GM12878 (cell line): ENCODE results near the gene PCNX4. TPM values are rescaled to one million over a fixed set of nuclear protein-coding genes. Genes with fewer than 3 reads are reported as not detected.

Experiments
- ATAC-seq: fragments of 200-7000 bp; cut with Tn5 transposase; 3 replicates; pipeline ENCODE4 v1.9.1; 2020; ENCODE audit warnings: mild to moderate bottlenecking, moderate library complexity
- BruUV-seq: library from RNA; stranded (reverse); fragments of 400-500 nt; replicated peaks from 2 replicates; lab custom pipeline; 2021; lab: Mats Ljungman, UMichigan
- CTCF ChIA-PET: fragments of 300-600 bp; sonication (Branson Sonifier 250); formaldehyde crosslinking; extraction: SDS; loops from one replicate; lab custom pipeline; 2021; ENCODE audit warnings: inconsistent platforms; lab: Yijun Ruan, JAX
- POLR2A ChIA-PET: fragments of 350-600 bp; formaldehyde crosslinking; extraction: SDS; loops from one replicate; lab custom pipeline; 2021; ENCODE audit warnings: inconsistent platforms; lab: Charles Lee
- RAD21 ChIA-PET: fragments of 300-600 bp; sonication (Branson Sonifier 250); formaldehyde crosslinking; loops from one replicate; lab custom pipeline; 2023; ENCODE audit warnings: antibody characterized with exemption; ENCODE audit not compliant: unreplicated experiment; lab: Charles Lee
- SMC1A ChIA-PET: fragments of 300-600 bp; sonication (Branson Sonifier 250); formaldehyde crosslinking; loops from one replicate; lab custom pipeline; 2023; ENCODE audit not compliant: unreplicated experiment, uncharacterized antibody; lab: Charles Lee
- DNase-seq: peaks from one replicate; pipeline ENCODE4 v3.0.0-alpha.2; 2011; ENCODE audit warnings: low read depth, low spot score
- FAIRE-seq: peaks from 3 replicates; lab custom pipeline; 2011; peaks lifted over from hg19 to GRCh38; lab: Jason Lieb, UNC
- H2AFZ ChIP-seq: 2 replicates; pipeline ENCODE4 v1.6.0; 2011; ENCODE audit warnings: low read depth, low read length, control low read depth; ENCODE audit not compliant: control insufficient read depth
- H3K27ac ChIP-seq: 2 replicates; pipeline ENCODE4 v1.5.1; 2011; ENCODE audit warnings: control low read depth; ENCODE audit not compliant: control insufficient read depth, insufficient read depth
- H3K27me3 ChIP-seq, 2 experiments: replicated peaks in 1 of 2; 2 replicates each; pipeline versions ENCODE4 v1.6.0 to v1.6.1; 2011; ENCODE audit warnings: low read length in 1 of 2; ENCODE audit not compliant: control insufficient read depth in 2 of 2, insufficient read depth in 2 of 2
- H3K36me3 ChIP-seq, 2 experiments: 2 replicates each; pipeline ENCODE4 v1.5.1; 2011; ENCODE audit warnings: low read length in 1 of 2; ENCODE audit not compliant: control insufficient read depth in 2 of 2, insufficient read depth in 2 of 2
- H3K4me1 ChIP-seq: 2 replicates; pipeline ENCODE4 v1.6.1; 2011; ENCODE audit warnings: mild to moderate bottlenecking, low read length, moderate library complexity, mixed read lengths; ENCODE audit not compliant: control insufficient read depth, insufficient read depth
- H3K4me2 ChIP-seq: 2 replicates; pipeline ENCODE4 v1.6.0; 2011; ENCODE audit warnings: control low read depth; ENCODE audit not compliant: control insufficient read depth, insufficient read depth
- H3K4me3 ChIP-seq: fragments of 200-600 bp; sonication (generic); 2 replicates; pipeline ENCODE4 v1.5.1; 2016
- H3K79me2 ChIP-seq: 2 replicates; pipeline ENCODE4 v1.6.0; 2011; ENCODE audit warnings: low read length; ENCODE audit not compliant: control insufficient read depth, insufficient read depth
- H3K9ac ChIP-seq: 2 replicates; pipeline ENCODE4 v1.8.0; 2011; ENCODE audit warnings: low read length, control low read depth, mixed read lengths; ENCODE audit not compliant: control insufficient read depth, insufficient read depth
- H3K9me3 ChIP-seq: replicated peaks from 3 replicates; pipeline ENCODE4 v1.5.1; 2011; ENCODE audit warnings: mild to moderate bottlenecking, low read length; ENCODE audit not compliant: control insufficient read depth, insufficient read depth
- H4K20me1 ChIP-seq: 2 replicates; pipeline ENCODE4 v1.6.0; 2011; ENCODE audit not compliant: control insufficient read depth, insufficient read depth
- CREM ChIP-seq: IDR thresholded peaks from 2 replicates; pipeline ENCODE4 v1.6.1; 2014; ENCODE audit warnings: antibody characterized with exemption, low read depth
- EED ChIP-seq: sonication (generic); IDR thresholded peaks from 2 replicates; pipeline ENCODE4 v1.6.1; 2016; ENCODE audit warnings: antibody characterized with exemption, low read depth
- EP300 ChIP-seq, 2 experiments: fragments of 150-350 bp in 1 of 2; IDR thresholded peaks; 2 replicates each; pipeline ENCODE4 v1.6.1; 2011 to 2012; ENCODE audit warnings: low read depth in 2 of 2, low read length in 2 of 2, borderline replicate concordance in 1 of 2, improper control_type of control experiment in 1 of 2, inconsistent platforms in 1 of 2; ENCODE audit not compliant: control insufficient read depth in 1 of 2
- ETV6 ChIP-seq, 2 experiments: fragments of 450-650 bp in 1 of 2; IDR thresholded peaks in 1 of 2; conservative IDR thresholded peaks in 1 of 2; 2 replicates each; pipeline ENCODE4 v1.6.1; 2014; ENCODE audit warnings: antibody characterized with exemption in 1 of 2, borderline replicate concordance in 1 of 2, low read depth in 1 of 2, mild to moderate bottlenecking in 1 of 2, moderate library complexity in 1 of 2
- MYB ChIP-seq: fragments of 150-350 bp; IDR thresholded peaks from 2 replicates; pipeline ENCODE4 v1.6.1; 2014; ENCODE audit warnings: mild to moderate bottlenecking, low read depth, low read length, borderline replicate concordance
- NBN ChIP-seq: fragments of 450-650 bp; IDR thresholded peaks from 2 replicates; pipeline ENCODE4 v1.6.1; 2016
- NFXL1 ChIP-seq: fragments of 450-650 bp; IDR thresholded peaks from 2 replicates; pipeline ENCODE4 v1.6.1; 2017; ENCODE audit warnings: antibody characterized with exemption, mild to moderate bottlenecking, borderline replicate concordance
- POLR2A ChIP-seq: IDR thresholded peaks from 2 replicates; pipeline ENCODE4 v1.6.1; 2011; ENCODE audit warnings: low read depth, mild to moderate bottlenecking, low read length
- RELA ChIP-seq: fragments of 450-650 bp; IDR thresholded peaks from 2 replicates; pipeline ENCODE4 v1.8.0; 2014; ENCODE audit warnings: borderline replicate concordance; ENCODE audit not compliant: partially characterized antibody
- SUZ12 ChIP-seq: fragments of 200-600 bp; sonication (generic); IDR thresholded peaks from one replicate; pipeline ENCODE4 v1.6.1; 2018; ENCODE audit warnings: antibody characterized with exemption, mild to moderate bottlenecking; ENCODE audit not compliant: unreplicated experiment
- TCF3 ChIP-seq: IDR thresholded peaks from 2 replicates; pipeline ENCODE4 v1.6.1; 2012; ENCODE audit warnings: low read depth, mild to moderate bottlenecking, low read length, borderline replicate concordance; ENCODE audit not compliant: insufficient read depth
- WGBS: methylation state at CpG from one replicate; pipeline ENCODE4 v1.1.6; 2016; ENCODE audit warnings: low lambda C conversion rate; ENCODE audit not compliant: insufficient replicate concordance, insufficient coverage; ENCODE audit errors: missing lambda C conversion rate; 5-methylcytosine and 5-hydroxymethylcytosine counted together
- in situ Hi-C: fragments of 300-500 bp; cut with MboI; formaldehyde crosslinking; loops from 9 replicates; pipeline ENCODE4 v1.14.3; 2018; ENCODE audit warnings: mixed read lengths
- intact Hi-C: fragments of 100-400 bp; cut with micrococcal nuclease; formaldehyde crosslinking; loops from one replicate; pipeline ENCODE4 v1.14.2; 2022; ENCODE audit not compliant: unreplicated experiment
- polyA plus RNA-seq, 11 experiments: library from polyadenylated mRNA; depleted of rRNA in 4 of 11; unstranded in 6 of 11; stranded (reverse) in 5 of 11; fragments of >200 nt; fragmentation: Nextera tagmentation in 4 of 11; fragmentation: Illumina TruSeq in 1 of 11; extraction: Ambion mirVana in 4 of 11; extraction: Trizol in 1 of 11; gene quantifications; 1 replicate in 1 of 11; 2 replicates in 10 of 11; pipeline versions ENCODE4 v1.2.1 to v1.2.3, GENCODE V29; 2011 to 2016; ENCODE audit warnings: inconsistent platforms in 2 of 11, missing spikeins in 2 of 11, low read depth in 1 of 11
- total RNA-seq, 4 experiments: library from RNA; depleted of rRNA in 3 of 4; stranded (reverse); fragments of >200 nt in 3 of 4; fragmentation: Illumina TruSeq in 1 of 4; extraction: Trizol in 1 of 4; gene quantifications; 2 replicates each; pipeline versions ENCODE4 v1.2.1 to v1.2.3, GENCODE V29; 2013 to 2021
- TF ChIP-seq, protein P1 (sequence below): IDR thresholded peaks from 2 replicates; pipeline ENCODE4 v1.6.1; 2011; ENCODE audit warnings: low read depth, low read length, improper control_type of control experiment, borderline replicate concordance
- TF ChIP-seq, protein P2 (sequence below): fragments of 450-650 bp; IDR thresholded peaks from 2 replicates; pipeline ENCODE4 v1.6.1; 2017; ENCODE audit warnings: antibody characterized with exemption, mild to moderate bottlenecking, moderate library complexity
- TF ChIP-seq, protein P3 (sequence below): fragments of 450-650 bp; formaldehyde crosslinking; IDR thresholded peaks from 2 replicates; pipeline ENCODE4 v1.4.0; 2020; ENCODE audit warnings: mild to moderate bottlenecking, moderate library complexity

The PCNX4 gene
- total and polyA plus RNA-seq, 10 of the 15 experiments (the other 5 are each of a cell fraction or from before 2014, with no cell fraction given) = 13.8 to 56.6 (median 39.4) TPM

DNA sequence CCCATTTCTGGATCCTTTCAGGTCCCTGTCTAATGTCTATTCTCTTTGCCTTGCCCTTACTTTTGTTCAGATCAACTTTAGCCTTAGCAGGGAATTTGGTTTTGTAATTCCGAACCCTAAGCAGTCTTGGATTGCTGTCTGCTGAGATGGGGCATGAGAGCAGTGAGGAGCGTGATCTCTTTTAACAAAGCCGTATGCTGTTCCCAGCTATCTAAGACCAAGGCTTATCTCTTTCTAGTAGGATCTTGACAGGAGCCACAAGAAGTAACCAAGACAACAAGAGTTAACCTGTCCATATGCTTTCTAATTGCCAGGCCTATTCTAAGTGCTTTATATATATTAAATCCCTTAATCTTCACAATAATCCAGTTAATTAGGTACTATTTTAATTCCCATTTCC is 78.0 kb downstream of the PCNX4 start:
- POLR2A ChIA-PET = interaction anchor here (0.7 kb wide), 1 partner anchor 15 kb away, joined by 3 read pairs; no protein-coding TSS in a partner anchor
- ATAC-seq = no peak
- FAIRE-seq = no peak
- RAD21 ChIA-PET = interaction anchor here (0.8 kb wide), 1 partner anchor 103 kb away, joined by 4 read pairs; no protein-coding TSS in a partner anchor
- Histone ChIP-seq H3K27me3 (no peaks in the 10 kb centered on the region), H3K9me3 (no peaks in the 10 kb centered on the region), H3K4me3 (no peak overlapping the region), H3K79me2 (peaks cover 4% of the 10 kb centered on the region), H3K36me3 (no peaks in the 10 kb centered on the region), H4K20me1 (no peaks in the 10 kb centered on the region), H3K4me1 (peaks cover 8% of the 10 kb centered on the region), H2AFZ (no peak overlapping the region), H3K4me2 (no peak overlapping the region), H3K9ac (no peak overlapping the region), H3K27ac (no peak overlapping the region)
- TF ChIP-seq, protein P1, sequence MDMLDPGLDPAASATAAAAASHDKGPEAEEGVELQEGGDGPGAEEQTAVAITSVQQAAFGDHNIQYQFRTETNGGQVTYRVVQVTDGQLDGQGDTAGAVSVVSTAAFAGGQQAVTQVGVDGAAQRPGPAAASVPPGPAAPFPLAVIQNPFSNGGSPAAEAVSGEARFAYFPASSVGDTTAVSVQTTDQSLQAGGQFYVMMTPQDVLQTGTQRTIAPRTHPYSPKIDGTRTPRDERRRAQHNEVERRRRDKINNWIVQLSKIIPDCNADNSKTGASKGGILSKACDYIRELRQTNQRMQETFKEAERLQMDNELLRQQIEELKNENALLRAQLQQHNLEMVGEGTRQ = no peak
- TF ChIP-seq, protein P2, sequence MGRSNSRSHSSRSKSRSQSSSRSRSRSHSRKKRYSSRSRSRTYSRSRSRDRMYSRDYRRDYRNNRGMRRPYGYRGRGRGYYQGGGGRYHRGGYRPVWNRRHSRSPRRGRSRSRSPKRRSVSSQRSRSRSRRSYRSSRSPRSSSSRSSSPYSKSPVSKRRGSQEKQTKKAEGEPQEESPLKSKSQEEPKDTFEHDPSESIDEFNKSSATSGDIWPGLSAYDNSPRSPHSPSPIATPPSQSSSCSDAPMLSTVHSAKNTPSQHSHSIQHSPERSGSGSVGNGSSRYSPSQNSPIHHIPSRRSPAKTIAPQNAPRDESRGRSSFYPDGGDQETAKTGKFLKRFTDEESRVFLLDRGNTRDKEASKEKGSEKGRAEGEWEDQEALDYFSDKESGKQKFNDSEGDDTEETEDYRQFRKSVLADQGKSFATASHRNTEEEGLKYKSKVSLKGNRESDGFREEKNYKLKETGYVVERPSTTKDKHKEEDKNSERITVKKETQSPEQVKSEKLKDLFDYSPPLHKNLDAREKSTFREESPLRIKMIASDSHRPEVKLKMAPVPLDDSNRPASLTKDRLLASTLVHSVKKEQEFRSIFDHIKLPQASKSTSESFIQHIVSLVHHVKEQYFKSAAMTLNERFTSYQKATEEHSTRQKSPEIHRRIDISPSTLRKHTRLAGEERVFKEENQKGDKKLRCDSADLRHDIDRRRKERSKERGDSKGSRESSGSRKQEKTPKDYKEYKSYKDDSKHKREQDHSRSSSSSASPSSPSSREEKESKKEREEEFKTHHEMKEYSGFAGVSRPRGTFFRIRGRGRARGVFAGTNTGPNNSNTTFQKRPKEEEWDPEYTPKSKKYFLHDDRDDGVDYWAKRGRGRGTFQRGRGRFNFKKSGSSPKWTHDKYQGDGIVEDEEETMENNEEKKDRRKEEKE = no peak
- no peak for TF ChIP-seq ETV6 (conservative IDR thresholded peaks at IDR 0.05 in 1 of 2, IDR thresholded peaks at IDR 0.05 in 1 of 2; ENCODE audit: borderline replicate concordance in 1 of 2, low read depth in 1 of 2)
- no peak for TF ChIP-seq CREM
- no peak for TF ChIP-seq SUZ12
- no peak for TF ChIP-seq POLR2A
- no peak for TF ChIP-seq TCF3
- TF ChIP-seq NFXL1 = no peak
- TF ChIP-seq, protein P3, sequence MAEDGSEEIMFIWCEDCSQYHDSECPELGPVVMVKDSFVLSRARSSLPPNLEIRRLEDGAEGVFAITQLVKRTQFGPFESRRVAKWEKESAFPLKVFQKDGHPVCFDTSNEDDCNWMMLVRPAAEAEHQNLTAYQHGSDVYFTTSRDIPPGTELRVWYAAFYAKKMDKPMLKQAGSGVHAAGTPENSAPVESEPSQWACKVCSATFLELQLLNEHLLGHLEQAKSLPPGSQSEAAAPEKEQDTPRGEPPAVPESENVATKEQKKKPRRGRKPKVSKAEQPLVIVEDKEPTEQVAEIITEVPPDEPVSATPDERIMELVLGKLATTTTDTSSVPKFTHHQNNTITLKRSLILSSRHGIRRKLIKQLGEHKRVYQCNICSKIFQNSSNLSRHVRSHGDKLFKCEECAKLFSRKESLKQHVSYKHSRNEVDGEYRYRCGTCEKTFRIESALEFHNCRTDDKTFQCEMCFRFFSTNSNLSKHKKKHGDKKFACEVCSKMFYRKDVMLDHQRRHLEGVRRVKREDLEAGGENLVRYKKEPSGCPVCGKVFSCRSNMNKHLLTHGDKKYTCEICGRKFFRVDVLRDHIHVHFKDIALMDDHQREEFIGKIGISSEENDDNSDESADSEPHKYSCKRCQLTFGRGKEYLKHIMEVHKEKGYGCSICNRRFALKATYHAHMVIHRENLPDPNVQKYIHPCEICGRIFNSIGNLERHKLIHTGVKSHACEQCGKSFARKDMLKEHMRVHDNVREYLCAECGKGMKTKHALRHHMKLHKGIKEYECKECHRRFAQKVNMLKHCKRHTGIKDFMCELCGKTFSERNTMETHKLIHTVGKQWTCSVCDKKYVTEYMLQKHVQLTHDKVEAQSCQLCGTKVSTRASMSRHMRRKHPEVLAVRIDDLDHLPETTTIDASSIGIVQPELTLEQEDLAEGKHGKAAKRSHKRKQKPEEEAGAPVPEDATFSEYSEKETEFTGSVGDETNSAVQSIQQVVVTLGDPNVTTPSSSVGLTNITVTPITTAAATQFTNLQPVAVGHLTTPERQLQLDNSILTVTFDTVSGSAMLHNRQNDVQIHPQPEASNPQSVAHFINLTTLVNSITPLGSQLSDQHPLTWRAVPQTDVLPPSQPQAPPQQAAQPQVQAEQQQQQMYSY (CRISPR knock-in tag) = no peak
- no peak for TF ChIP-seq EED
- no peak for TF ChIP-seq MYB
- TF ChIP-seq NBN = no peak
- TF ChIP-seq EP300 (IDR thresholded peaks at IDR 0.05; ENCODE audit: borderline replicate concordance in 1 of 2, control insufficient read depth in 1 of 2, low read depth in 2 of 2, low read length in 2 of 2) = no peak
- TF ChIP-seq RELA = no peak
- 96% methylated on average over 3 of the region's 3 CpGs for WGBS
- SMC1A ChIA-PET = interaction anchor here (1.0 to 3.8 kb wide), 4 partner anchors 13 to 209 kb away, joined by 3 to 46 read pairs (median 4); no protein-coding TSS in a partner anchor
- no peak for DNase-seq
- intact Hi-C loops = loop anchor here (5.0 to 10.0 kb wide), 3 partner anchors 107 to 685 kb away; partner anchors contain the start of genes JKAMP and L3HYPDH
- in situ Hi-C loops = loop anchor here (25.0 kb wide), 1 partner anchor 682 kb away; the partner anchor contains the start of genes JKAMP and L3HYPDH
- CTCF ChIA-PET = interaction anchor here (0.9 to 3.4 kb wide), 4 partner anchors 14 to 393 kb away, joined by 3 to 34 read pairs (median 4); no protein-coding TSS in a partner anchor
- no TSS peak for BruUV-seq
